SKM-1 treated with dmso at 0.1 percent for 144 hours (cell line): ENCODE data around the gene SLC15A1.
A peak's percentile ranks its signal among the peaks of the same experiment; 100 is the strongest.

ENCODE experiments used
- DNase-seq: peaks from one replicate; lab custom pipeline; 2025; ENCODE audit not compliant: unreplicated experiment; lab: John Stamatoyannopoulos, UW

Gene SLC15A1

GRCh38 chr13:98707281-98707999, 45.0 kb downstream of the SLC15A1 start:
- DNase-seq, result no peak

DNA sequence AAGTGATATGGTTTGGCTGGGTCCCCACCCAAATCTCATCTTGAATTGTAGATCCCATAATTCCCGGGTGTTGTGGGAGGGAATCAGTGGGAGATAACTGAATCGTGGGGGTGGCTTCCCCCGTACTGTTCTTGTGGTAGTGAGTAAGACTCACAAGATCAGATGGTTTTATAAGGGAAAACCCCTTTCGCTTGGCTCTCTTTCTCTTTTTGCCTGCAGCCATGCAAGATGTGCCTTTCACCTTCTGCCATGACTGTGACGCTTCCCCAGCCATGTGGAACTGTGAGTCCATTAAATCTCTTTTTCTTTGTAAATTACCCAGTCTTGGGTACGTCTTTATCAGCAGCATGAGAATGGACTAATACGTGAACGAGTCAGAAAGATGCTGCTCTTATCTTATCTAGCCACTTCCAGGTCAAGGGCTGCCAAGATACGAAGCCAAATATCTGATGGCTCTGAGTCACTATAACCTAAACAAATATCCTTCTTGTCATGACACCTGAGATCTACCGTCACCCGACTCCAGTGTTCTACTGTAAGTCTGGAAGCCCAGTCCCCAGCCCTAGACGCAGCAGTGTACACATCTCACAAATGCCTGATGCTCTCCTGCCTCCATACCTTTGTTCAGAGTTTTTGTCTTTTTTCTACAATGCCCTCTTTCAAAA, 45.9 kb downstream of the SLC15A1 start:
- DNase-seq, result no peak

DNA sequence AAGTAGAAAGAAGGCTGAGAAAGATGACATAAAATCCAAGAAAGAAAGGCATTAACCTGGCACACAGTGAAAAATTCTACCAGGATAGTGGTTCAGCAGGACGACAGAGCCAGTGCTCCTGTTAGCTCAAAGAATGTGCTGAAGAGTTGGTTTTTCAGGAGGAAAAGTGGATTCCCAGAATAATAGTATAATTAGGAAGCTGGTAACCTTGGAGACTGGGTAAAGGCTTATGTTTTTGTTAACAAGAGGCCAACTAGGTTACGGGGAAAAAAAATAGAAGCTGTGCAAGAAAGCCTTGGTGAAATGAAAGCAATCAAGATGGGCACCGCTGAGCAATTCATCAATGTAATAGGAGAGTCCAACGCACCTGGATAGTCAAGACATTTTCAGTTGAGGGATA, 54.7 kb downstream of the SLC15A1 start:
- no peak for DNase-seq

- no peak for DNase-seq
Measured at GRCh38 chr13:98693756-98694155, 58.7 kb downstream of the SLC15A1 start.

DNA sequence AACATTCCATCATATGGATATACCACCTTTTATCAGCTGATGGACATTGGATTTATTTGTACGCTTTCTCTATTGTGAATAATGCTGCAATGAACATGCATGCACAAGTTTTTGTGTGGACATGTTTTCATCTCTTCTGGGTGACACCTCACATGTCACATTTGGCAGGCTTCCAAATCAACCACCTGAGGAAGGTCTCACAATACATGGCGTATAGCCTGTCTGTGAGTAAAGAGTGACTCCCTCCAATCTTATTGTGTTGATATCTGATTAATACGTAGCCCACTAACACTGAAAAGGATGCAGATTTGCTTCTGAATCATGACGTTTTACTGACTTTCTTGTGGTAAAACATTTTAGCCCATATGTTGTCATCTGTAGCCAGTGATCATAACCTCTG, 61.1 kb downstream of the SLC15A1 start:
- no peak for DNase-seq

- DNase-seq, result no peak
Measured at GRCh38 chr13:98690348-98691022, 62.0 kb downstream of the SLC15A1 start.

DNA sequence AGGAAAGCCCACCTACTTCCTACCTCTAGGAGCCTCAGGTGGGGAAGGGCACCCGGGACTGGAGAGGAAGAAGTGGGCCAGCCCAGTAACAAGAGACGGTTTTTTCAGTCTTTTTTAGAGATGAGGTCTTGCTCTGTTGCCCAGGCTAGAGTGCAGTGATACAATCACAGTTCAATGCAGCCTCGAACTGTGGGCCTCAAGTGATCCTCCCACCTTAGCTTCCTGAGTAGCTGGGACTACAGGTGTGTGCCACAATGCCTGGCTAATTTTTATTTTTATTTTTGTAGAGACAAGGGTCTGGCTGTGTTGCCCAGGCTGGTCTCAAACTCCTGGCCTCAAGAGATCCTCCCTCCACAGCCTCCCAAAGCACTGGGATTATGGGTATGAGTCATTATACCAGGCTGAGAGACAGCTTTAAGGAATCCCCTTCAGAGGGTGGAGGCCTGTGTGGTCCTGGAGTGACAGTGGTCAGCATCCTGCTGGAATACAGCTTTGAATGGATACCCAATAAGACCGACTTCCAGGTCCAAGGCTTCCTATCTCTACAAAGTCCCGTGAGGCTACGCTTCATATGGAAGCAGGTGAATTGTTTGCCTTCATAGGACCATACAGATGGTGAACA, 63.0 kb downstream of the SLC15A1 start:
- no peak for DNase-seq

DNA sequence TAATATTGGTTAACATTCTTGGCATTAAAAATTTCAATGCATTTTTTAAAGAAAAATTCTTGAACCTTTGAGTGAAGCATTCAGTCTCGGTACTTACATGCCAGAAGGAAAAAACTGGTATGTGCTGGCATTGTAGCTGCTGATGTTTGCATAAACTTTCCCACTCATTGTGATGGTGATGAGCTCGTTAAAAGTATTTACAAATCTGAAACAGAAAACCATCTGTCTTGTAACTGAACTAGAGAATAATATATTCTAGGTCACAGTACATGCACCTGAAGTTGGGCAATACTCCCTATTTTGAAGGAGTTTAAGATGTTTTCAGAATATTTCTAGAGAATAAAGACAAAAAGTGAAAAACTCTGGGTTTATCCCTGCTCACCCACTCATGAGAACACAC, 64.1 kb downstream of the SLC15A1 start:
- DNase-seq, result no peak

GRCh38 chr13:98687319-98687718, 65.2 kb downstream of the SLC15A1 start:
- DNase-seq, result no peak

DNA sequence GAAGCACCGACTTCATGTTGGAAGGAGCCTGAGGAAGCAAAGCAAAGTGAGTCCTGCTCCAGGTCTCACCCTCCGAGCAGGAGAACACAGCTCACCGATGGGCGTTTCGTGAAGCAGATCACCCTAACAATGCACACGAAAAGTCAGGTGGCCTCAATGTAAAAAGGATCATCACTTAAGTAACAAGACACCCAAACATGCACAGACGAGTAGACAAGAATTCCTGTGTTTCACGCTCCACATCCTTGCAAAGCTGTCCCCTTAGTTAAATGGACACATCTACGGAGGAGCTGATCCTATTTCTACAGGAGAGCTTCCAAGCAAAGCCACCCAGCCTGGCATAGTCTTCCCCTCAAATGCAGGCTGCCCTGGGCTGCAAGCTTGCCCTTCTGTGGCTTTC, 66.2 kb downstream of the SLC15A1 start:
- no peak for DNase-seq

DNA sequence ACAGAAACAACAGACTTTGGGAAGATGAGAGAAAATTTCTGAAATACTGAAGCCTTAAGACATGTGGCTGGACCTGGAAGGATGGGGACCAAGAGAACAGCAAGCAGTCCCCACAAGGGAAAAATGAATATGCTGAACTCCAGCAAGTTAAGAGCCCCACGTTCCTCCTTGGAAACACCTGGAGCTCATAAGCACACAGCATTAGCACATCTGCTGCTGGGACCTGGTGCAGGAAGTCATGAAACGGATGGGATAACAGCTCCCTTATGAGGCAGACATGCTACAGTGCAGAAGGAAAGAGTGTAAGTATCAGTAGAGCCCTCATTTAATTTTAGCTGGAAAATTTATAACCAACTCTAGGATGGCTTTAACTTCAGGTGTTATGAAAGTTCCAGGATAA, 67.3 kb downstream of the SLC15A1 start:
- DNase-seq, result no peak

DNA sequence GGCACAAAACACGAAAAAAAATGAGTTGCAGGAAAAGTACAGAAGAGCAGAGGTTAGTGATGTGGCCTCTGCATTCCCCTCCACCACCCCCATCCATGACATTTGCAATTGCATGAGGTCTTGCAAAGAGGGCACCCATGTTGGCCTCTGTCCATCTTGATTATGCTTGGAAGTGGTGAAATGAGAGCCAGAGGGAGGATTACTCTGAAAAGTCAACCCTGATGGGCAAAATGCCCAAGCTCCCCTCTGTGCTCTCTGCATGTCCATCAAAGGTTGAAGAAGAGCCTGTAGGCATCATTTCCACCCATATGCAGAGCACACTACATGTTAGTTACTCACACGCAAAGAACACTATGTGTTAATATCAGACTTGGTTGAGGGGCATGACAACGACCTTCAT, 71.4 kb downstream of the SLC15A1 start:
- no peak for DNase-seq

GRCh38 chr13:98678741-98679140, 73.7 kb downstream of the SLC15A1 start:
- DNase-seq, result no peak

GRCh38 chr13:98677398-98677797, 75.1 kb downstream of the SLC15A1 start:
- no peak for DNase-seq

GRCh38 chr13:98676239-98676638, 76.2 kb downstream of the SLC15A1 start:
- no peak for DNase-seq

- DNase-seq, result no peak
Measured at GRCh38 chr13:98675837-98676236, 76.6 kb downstream of the SLC15A1 start.

DNA sequence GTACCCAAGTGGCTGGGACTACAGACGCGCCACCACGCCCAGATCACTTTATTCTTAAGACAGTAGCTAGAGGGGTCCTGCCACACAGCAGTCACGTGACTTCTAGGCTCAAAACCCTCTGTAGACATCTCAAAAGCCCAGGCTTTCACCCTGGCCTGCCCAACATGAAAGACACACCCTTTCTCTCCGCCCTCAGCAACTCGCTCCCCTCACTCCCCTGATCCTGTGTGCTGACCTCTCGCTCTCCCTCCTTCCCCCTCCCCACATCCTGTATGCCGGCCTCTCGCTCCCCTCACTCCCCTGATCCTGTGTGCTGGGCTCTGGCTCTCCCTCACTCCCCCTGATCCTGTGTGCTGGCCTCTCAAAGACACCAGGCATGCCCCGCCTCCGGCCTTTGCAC, 77.4 kb downstream of the SLC15A1 start:
- no peak for DNase-seq

GRCh38 chr13:98672947-98673613, 79.4 kb downstream of the SLC15A1 start:
- peak; percentile 71 for DNase-seq

DNA sequence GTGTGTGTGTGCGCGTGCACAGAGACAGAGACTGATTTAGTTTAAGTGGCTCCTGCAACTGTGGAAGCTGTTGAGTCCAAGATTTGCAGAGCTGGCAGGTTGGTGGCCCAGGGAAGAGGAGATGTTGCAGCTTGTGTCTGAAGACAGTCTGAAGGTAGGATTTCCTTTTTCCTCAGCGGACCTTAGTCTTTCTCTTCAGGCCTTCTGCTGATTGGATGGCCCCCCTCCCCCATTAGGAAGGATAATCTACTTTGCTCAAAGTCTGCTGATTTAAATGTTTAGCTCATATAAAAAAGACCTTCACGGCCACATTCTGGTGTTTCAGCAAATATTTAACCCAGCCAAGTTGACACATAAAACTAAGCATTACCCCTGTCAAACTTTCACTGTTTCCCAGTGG, 84.3 kb downstream of the SLC15A1 start:
- DNase-seq, result no peak

DNA sequence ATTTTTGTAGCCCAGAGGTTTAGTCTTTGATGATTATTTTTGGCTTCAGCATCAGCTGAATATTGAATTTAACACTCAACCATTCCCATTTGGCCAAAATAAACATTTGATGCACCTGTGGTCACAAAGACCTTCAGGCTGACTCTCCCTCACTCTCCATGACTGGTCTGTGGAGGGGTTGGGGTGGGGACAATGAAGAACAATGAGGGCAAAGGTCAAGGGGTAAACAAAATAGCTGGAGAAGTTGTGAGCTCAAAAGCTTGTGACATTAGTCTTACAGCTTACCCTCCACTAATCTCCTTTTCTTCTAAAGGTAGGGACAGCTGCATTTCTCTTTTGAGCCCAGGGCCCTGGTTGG, 86.9 kb downstream of the SLC15A1 start:
- no peak for DNase-seq

DNA sequence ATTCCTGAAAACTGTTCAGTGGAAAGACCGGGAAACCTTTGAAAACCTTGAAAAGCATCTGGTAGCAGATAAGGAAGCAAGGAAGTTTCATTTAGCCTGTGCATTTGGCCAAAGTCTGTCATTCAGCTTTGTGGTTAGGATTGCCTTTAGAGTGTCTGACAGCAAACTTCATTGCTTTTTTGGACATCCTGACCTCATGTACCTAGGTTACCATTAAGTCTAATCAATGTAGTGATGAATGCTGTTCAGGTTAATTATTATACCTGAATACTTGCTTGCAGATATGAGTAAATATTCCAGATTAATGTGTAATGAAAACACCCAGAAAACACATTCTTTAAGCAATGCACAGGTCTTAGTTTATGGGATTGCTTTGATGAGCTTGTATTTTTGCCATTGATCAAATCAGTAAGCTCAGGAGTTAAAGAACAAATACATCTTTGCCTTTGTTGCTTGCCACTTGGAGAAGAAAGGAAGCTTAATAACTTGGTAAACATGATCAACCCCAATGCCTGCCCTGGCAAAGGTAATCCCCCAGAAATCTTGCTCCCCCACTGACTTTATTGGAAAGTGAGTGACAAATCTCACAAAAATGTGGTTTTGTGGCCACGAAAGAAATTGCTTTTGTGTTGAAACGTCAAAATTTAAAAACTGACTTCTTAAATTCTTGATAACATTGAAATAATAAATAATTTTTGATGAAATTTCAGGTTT, 87.4 kb downstream of the SLC15A1 start:
- no peak for DNase-seq
